HG02642 (cell line): ENCODE results near the gene APOBEC3A.
"Not testable (repeated sequence)": the region's sequence is repeated elsewhere in the genome, so short reads cannot be mapped to it uniquely, and the experiment has no call there.

Source experiments
- ATAC-seq: cut with Tn5 transposase; IDR thresholded peaks from one replicate; pipeline ENCODE4 v1.9.1; 2021; ENCODE audit warnings: mild to moderate bottlenecking; ENCODE audit not compliant: unreplicated experiment, poor library complexity

The APOBEC3A gene

DNA sequence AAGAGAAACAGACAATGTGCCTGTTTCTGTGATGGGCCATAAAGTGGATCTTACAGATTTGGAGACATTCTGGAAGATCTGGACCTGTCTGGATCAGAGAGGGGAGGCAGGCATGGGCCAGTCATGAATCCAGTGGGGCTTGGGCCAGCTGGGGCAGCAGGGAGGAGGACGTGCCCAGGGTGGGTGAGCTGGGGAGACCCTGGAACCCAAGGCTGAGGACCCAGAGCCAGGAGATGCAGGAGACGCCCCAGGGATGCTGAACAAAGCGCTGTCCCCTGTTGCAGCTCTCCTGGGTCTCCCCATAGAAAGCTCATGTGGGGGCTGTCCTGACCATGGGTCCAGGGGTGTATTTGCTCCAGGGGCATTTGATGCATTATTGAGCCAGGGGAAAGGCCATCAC lies 1.5 kb upstream of the APOBEC3A start:
- ATAC-seq: no peak

DNA sequence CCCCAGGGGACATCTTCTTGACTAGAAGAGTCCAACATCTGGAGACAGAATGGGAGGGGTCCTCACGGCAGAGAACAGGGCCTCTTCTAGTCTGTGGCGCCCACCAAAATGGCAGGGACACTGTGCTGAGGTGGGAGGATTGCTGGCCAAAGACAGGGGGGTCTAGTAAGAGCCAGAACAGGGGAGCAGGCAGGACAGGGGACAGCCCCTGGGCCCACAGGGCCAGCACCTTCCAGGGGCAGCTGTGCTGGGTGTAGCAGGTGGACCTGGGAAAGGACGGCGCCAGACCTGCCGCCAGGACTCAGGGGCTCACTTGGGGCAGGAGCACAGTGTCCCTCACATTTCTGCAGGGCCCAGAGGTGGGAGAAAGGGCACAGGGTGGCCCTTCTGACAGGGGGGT lies 858 bp upstream of the APOBEC3A start:
- ATAC-seq: no peak

DNA sequence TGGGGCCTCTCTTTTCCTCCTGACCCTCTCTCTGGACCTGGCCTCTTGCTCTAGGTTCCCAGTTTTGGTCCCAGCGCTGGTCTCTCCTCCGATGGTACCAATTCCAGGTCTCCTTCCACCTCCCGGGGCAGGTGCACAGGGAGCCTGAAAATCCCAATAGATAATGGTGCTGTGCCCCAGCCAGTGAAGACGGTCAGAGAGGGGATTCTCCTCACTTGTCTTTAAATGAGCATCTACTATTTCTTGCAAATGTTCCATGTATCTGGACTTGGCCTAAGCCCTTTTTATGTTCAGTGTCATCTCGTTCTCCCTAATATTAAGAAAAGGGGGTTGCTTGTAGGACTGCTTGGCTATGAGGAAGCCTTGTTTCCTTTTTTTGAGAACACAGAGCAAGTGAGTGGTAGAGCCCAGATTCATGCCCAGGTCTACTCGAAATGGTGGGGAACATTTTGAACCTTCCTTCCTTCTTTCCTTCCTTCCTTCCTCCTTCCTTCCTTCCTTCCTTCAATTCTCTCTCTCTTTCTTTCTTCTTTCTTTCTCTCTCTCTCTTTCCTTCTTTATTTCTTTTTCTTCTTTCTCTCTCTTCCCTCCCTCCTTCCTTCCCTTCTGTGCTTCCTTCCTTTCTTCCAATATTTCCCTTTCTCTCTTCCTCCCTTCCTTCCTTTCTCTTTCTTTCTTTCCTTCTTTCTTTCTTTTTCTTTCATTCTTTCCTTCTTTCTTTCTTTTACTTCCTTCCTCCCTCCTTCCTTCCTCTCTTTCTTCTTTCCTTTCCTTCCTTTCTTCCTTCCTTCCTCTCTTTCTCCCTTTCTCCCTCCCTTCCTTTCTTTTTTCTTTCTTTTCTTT lies 620 bp downstream of the APOBEC3A start:
- ATAC-seq: no peak

DNA sequence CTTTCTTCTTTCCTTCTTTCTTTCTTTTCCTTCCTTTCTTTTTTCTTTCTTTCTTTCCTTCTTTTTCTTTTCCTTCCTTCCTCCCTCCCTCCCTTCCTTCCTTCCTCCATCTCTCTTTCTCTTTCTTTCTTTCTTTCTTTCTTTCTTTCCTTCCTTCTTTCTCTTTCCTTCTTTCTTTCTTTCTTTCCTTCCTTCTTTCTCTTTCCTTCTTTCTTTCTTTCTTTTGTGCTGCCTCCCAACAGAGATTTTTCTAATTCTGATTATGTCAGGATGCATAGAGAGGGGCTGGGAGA lies 1.2 kb downstream of the APOBEC3A start:
- not testable (repeated sequence) for ATAC-seq

DNA sequence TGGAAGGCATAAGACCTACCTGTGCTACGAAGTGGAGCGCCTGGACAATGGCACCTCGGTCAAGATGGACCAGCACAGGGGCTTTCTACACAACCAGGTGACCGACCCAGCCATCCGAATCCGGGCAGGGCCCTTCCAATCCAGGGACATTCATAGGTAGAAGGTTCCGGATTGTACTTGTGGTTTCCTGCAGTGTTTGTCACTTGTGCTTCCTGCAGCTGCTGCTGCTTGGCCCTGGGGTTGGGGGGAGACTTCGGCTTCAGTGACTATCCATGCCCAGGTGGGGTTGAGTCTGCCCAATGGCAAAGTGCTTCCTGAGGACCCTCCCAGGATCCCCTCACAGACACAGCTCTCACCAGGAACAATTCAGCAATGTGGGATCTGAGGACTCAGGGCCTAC lies 2.2 kb downstream of the APOBEC3A start:
- no peak for ATAC-seq

DNA sequence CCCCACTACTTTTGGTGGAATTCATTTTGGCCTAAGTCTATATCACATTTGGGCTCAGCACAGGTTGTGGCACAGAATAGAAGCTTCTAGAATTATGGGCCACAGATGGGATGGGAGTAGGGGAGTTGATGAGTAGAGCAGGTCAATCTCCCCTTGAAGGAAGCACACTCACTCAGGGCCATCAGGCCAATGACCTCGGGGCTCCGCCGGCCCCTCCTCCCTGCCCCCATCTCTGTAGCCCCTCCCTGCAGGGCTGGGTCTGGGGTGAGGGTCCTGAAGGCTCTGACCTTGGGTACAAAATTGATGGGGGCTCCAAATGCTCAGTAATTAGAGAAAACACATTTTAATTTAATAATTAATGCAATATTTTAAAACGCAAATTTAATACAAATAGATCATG lies 3.3 kb downstream of the APOBEC3A start:
- ATAC-seq: not testable (repeated sequence)

DNA sequence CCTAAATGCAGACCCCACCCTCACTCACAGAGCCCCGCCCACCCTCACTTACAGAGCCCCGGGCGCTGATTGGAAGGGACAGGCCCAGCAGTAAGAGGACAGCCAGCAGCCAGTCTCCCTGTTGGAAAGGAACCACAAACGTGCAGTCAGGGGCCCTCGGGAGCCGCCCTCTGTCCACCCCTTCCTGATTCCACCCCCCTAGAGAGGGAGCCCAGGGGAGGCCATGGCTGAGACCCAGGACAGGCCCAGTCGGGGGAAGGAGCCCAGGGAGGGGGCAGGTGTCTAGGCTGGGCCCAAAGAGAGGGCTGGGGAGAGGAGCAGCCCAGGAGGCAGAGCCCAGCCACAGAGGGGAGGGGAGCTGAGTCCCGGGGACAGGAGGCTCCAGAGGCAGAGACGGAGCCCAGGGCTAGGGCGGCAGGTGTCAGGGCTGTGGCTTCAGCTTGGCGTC lies 5.9 kb downstream of the APOBEC3A start:
- ATAC-seq: not testable (repeated sequence)

DNA sequence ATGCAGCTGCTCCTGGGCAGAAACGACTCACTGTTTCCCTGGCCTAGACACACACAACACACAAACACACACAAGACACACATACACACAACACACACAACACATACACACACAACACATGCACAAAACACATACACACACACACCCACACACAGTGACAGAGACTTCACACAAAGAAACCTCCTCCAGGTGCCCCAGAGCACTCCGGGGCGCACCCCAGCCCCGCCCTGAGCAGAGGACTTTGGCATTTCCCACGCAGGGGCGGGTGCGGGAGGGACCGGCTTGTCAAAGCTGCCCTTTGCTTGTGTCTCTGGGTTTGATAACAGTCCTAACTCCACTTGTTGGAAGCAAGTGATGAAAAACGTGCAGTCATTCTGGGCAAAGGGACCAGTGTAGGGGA lies 6.5 kb downstream of the APOBEC3A start:
- no peak for ATAC-seq

DNA sequence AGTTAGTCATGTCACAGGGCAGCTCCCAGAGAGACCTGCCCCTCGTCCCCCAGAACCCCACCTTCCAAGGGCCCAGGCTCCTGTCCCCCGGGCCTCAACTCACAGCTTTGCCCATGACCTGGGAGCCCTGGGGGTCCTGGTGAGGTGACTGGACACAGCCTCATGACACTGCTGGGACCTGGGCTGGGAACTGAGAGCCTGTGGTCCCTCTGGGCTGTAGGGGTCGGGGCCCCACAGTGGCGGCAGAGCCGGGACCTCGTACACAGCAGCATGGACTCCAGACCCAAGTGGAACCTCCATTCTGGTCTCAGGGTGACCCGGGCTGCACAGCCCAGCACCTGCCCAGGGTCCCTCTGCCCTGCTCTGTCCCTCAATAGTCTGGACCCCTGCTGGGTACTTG lies 6.9 kb downstream of the APOBEC3A start:
- ATAC-seq: no peak

DNA sequence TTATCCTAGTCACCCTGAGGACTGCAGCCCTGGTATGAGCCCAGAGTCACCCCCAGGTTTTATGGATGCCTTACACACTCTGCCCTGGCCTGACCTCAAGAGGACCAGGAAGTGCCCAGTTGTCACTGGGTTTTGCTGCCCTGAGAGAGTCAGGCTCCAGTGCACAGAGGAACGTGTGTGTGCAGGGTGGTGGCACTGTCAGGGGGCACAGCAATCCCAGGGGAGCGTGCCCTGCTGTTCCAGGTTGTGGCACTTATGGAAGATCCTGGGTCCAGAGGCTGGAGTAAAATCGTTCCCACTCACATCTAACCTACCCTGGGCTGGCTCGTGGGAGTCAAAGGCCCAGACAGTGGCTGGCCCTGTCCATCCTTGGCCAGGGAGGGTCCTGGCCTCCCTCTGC lies 7.6 kb downstream of the APOBEC3A start:
- ATAC-seq: no peak

DNA sequence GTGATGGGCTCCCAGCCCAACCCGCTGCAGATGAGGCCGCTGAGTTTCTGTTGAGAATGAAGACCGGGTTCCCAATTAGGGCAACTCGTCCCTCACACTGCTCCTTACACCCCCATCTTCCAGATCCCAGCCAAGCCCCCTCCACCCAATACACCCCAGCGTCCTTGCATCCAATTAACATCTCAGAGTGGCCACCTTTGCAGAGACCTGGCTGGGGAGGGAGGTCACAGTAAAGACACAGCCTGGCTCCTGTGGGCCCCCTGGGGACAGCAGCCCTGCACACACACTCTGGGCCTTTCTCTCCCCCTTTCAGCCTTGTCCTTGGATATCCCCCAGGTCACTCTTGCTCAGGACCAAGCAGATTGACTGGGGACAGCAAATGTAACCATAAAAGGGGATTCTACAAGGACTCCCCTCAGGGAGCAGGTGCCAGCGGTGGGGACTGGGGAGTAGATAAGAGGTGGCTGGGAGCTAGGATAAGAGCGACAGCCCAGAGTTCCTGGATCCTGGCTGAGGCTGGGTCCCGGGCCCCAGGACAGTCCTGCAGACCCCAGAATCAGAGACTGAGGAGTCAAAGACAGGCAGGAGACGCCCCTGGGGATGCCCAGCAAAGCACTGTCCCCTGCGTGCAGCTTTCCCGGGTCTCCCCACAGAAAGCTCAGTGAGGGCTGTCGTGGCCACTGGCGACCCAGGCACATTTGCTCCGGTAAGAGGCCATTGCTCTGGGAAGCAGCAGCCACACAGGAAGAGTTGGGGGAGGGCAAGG lies 8.4 kb downstream of the APOBEC3A start:
- no peak for ATAC-seq

DNA sequence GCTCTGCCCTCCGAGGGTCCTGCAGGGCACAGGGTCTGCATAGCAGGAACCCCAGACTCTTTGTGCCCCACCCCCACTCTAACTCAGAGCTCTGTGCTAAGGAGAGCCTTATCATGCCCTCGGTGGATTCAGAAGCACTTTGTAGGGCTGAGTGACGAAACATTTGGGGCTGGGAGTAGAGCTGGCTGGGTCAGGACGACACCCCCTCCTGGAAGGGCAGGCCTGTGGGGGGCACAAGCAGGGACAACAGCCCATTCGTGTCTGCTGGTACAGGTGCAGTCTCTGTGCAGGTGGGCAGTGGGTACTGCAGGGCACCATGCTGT lies 8.9 kb downstream of the APOBEC3A start:
- ATAC-seq: no peak

DNA sequence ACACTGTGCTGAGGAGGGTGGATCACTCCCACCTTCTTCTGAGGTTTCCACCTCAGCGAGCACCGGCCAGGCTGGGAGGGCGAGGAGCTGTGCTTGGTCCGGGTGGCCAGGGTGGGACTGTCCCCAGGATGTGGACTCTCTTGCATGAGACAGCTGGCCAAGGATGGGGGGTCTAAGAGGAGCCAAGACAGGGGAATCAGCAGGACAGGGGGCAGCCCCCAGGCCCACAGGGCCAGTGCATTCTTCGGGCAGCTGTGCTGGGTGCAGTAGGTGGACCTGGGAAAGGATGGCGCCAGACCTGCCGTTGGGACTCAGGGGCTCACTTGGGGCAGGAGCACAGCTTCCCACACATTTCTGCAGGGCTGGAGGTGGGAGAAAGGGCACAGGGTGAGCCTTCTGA lies 9.5 kb downstream of the APOBEC3A start:
- no peak for ATAC-seq

DNA sequence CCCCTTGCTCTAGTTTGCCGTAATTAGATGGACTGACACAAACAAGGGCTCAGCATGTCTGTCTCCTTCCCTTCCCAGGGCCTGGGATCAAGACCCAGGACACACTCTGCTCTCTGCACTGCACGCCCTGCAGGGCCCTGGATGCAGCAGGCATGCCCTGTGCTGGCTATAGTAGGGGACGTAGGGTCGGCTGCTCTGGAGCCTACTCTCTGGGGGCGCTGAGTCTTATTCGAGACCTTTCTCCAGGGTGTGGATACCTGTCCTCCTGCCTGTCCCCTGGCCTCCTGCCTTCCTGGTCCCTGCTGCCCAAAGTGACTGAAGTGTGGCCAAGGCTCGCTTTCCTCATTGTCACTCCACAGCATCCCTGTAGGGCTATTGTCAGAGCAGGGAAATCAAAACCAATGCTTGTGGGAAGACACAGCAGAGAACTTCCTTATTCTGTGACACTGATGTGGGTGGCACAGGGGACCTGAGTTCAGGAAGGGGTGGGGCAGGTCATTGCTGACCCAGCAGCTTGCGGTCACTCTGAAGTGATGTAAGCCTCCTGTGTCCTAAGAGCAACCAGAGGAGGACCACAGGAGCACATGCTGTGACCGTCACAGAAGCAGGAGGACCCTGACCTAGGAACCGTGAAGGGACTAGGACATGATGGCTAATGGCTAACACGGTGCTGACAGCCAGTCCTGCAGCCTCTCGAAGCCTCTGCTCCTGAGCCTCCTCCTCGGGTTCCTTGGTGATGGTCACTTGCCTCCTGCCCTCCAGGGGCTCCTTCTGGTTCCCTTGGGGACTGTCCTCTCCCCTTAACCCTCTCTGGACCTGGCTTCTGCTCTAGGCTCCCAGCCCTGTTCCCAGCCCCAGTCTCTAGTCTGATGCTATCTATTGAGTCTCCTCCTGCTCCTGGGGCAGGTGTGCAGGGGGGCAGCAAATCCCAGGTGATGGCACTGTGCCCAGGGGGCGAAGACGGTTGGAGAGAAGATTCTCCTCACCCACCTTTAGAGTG lies 10.3 kb downstream of the APOBEC3A start:
- ATAC-seq: no peak

DNA sequence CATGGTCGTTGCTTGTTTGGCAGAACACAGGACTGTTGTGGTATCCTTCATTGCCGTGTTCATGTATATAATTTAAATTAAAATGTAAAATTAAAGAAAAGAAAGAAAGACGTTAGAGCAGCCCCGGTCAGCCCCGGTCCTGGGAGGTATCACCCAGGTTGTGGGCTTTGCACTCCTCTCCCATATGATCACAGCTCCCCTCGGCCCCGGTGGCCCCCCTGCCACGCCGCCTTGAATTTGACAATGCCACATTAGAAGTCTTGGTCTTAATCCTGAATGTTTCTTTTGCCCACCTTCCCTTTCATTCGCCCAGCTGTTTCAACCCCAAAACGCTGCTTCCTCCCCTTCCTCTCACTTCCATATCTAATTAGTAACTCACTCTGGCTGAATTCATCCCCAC lies 11.4 kb downstream of the APOBEC3A start:
- no peak for ATAC-seq

DNA sequence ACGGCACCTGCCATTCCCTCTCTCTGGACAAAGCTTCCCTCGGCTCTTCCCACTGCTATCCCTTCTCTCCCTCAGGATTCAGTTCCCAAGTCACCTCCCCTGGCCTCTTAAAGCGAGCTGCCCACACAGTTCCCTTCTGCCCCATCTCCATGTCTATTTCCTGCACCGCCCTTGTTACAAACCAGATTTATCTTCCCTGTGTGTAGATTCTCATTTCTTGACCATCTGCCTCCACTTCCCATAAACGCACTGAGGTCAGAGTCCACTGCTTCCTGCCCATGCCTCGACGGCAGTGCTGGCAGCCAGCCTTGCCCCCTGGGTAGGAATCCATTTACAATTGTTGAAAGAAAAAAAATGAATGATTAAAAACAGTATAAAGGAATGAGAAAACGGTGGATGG lies 13.1 kb downstream of the APOBEC3A start:
- ATAC-seq: no peak

DNA sequence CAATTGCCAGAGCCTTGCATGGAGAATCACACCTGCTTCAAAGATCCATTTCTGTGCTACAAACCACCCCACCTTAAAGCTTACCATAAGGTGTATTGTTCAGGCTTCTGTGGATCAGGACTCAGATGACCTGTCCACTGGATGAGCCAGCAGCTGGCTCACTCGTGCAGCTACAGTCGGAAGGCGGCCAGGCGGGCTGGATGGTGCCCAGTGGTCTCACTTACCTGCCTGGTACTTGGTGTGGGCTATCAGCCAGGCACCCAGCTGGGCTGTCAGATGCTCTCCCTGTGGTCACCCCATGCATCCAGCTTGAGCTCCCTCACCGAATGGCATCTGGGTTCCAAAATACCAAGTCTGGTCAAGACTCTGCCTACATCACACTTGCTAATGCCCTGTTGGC lies 13.8 kb downstream of the APOBEC3A start:
- ATAC-seq: no peak

DNA sequence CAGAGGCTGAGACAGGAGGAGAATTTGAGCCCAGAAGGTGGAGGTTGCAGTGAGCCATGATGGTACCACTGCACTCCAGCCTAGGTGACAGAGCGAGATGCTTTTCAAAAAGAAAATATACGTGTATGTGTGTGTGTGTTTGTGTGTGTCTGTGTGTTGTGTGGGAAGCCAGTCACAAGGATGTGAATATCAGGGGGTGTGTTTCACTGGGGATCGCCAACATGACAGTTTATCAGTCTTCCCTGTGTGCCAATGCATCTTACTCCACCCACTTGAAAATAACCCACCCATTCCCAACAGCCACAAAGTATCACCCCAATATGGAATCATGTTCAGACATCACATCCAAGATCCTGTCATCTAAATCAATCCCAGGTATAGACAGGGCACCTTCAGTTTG lies 14.4 kb downstream of the APOBEC3A start:
- no peak for ATAC-seq

DNA sequence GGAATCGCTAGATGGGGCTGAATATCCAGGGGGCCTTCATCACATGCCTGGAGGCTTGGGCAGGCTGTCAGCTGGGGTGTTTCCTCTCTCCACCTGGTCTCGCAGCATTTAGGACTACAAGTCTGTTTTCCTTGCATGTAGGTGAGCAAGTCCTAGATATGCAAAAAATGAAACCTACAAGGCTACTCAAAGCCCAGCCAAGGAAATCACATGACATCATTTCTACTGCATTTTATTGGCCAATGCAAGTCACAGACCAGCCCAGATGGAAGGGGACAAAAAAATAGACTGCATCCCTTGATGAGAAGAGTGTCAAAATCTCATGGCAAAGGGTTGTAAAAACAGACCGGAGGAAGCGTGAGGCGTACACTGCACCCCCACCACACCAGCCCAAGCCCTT lies 15.1 kb downstream of the APOBEC3A start:
- ATAC-seq: no peak

DNA sequence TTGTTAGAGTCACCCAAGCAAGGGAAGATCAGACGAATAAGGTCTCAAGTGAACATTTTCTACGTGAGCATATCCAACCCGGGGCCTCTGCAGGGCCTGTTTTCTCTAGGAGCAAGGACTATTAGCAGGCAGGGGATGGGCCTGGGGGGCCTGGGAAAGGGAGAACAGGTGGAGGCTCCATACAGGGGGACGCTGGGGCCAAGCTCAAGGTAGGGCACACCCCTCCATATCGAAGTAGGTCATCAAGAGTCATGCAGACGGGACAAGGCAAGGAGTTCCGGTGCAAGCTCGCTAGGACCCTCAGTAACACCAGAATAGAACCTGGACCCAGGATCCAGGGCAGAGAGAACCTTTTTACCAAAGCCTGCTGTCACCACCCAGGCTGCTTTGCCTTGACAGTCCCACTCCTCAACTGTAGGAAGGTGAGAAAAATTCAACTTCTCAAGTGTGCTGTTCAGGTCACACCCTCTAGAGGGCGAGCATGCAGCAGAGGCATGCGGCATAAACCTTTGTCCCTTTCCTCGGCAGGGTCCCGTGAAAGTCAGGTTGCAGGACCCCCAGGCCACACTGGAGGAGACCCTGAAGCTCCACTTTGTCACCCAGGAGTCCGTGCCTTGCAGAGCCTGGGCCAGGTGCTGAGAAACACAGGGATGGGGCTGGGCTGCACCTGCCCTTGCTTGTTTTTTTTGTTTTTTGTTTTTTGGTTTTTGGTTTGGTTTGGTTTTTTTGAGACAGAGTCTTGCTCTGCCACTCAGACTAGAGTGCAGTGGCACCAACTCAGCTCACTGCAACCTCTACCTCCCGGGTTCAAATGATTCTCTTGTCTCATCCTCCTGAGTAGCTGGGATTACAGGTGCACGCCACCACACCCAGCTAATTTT lies 16.1 kb downstream of the APOBEC3A start:
- ATAC-seq: no peak
